SK-N-SH (cell line): ENCODE data around the gene ARHGEF10L.

Experiments
- CTCF ChIP-seq: fragments of 200-600 bp; sonication (generic); IDR thresholded peaks from 2 replicates; pipeline ENCODE4 v1.6.1; 2017; ENCODE audit warnings: antibody characterized with exemption, mild to moderate bottlenecking, moderate library complexity
- EP300 ChIP-seq, 2 experiments: IDR thresholded peaks; 2 replicates each; pipeline versions ENCODE4 v1.4.0 to v1.6.1; 2012; ENCODE audit warnings: borderline replicate concordance in 1 of 2, low read depth in 1 of 2, low read length in 1 of 2
- EZH2phosphoT487 ChIP-seq: fragments of 200-600 bp; sonication (generic); IDR thresholded peaks from 2 replicates; pipeline ENCODE4 v1.6.1; 2017; ENCODE audit warnings: low read depth, mixed run types, mild to moderate bottlenecking, antibody characterized with exemption, moderate library complexity, borderline replicate concordance
- MAX ChIP-seq: IDR thresholded peaks from 2 replicates; pipeline ENCODE4 v1.4.0; 2012; ENCODE audit warnings: low read depth
- POLR2AphosphoS5 ChIP-seq: IDR thresholded peaks from 2 replicates; pipeline ENCODE4 v1.6.1; 2012; ENCODE audit warnings: low read depth, low read length
- RAD21 ChIP-seq: IDR thresholded peaks from 2 replicates; pipeline ENCODE4 v1.6.1; 2012; ENCODE audit warnings: mild to moderate bottlenecking, low read length
- YY1 ChIP-seq: IDR thresholded peaks from 2 replicates; pipeline ENCODE4 v1.4.0; 2012; ENCODE audit warnings: low read depth, mild to moderate bottlenecking

DNA sequence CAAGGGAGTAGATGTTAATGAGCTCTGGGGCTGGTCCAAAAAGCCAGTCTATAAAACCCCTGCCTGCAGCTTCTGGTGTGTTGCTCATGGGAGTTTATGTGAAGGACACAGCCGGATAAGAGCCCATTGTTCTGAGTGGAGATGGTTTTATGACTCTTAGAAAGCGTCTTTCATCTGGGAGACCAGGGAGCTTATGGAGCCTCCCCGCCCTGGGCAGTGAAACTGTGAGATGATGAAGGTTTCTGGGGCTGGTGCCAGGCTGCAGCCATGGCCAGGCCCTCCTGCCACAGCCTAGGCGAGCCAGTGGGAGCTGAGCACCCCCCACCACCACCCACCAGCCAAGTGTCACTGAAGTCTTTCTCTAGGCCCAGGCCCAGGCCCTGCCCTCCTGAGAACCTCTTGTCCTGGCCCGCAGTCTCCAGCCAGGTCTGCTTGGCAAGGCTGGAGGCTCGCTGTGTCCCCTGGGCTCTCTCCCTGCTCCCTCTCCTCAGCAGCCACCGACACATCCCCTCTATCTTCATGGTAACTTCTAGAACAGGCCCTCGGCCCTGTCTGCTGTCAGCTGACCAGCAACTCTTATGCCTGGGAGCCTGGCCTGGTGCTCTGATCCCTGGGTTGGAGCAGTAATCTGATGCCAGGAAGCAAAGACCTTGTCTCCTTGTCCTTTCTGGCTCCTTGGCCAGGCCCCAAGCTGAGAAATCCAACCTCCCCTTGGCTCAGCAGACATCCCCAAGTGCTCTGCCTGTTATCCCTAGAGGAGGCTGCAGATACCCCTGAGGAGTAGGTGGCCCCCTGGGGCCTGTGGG lies 7.6 kb upstream of the ARHGEF10L start:
- no peak for TF ChIP-seq CTCF
- no peak for TF ChIP-seq EP300 (IDR thresholded peaks at IDR 0.05; ENCODE audit: borderline replicate concordance in 1 of 2, low read depth in 1 of 2, low read length in 1 of 2)
- no peak for TF ChIP-seq YY1
- no peak for TF ChIP-seq POLR2AphosphoS5
- TF ChIP-seq MAX = no peak; the same call in 1 of the 2 replicates
- TF ChIP-seq EZH2phosphoT487 = no peak
- no peak for TF ChIP-seq RAD21
